ENCODE data around the gene GPS1.

DNA sequence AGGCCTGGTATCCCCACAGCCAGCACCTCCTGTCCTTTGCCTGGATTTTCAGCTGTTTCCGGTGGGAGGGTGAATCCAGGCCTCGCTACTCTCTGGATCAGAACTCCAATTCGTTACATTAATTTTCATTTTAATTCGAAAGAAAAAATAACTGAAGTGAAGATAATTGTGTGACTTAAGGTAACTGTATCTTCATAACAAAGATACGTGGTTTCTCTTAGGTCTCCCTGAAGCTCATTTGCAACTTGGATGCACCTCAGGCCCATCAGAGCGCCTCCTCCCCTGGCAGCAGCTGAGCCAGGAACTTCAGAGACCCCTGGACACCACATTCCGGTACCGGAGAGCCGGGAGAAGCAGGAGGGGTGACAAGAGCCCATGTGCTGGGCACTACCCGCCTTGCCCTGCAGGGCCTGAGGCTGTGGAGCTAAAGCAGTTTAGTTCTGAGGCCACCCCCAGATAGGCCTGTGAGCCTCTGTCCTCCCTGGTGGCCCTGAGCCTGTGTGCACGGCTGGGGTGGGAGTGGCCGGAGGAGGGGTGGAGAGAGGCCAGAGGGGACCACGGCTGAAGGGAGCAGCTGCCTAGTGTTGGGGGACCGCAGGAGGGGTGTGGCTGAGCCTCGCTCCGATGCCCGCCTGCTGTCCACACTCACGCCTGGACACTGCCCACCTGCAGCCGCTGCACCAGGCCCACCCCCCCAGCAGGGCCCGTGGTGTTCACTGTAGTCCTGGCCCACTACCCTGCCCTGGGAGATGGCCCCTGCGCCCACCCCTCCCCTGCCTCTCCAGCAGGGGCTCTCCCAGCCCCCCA lies 25.3 kb downstream of the GPS1 start:
- TF ChIP-seq ZBTB7A (IDR thresholded peaks at IDR 0.05; ENCODE audit: low read depth), result no peak
- no peak for TF ChIP-seq TAF1 (IDR thresholded peaks at IDR 0.05; ENCODE audit: low read depth)
- TF ChIP-seq TEAD4 (IDR thresholded peaks at IDR 0.05), result no peak
- TF ChIP-seq CEBPB (IDR thresholded peaks at IDR 0.05), result no peak
- no peak for TF ChIP-seq EGR1 (IDR thresholded peaks at IDR 0.05)
- TF ChIP-seq MAX (IDR thresholded peaks at IDR 0.05), result no peak
- no peak for TF ChIP-seq YY1 (IDR thresholded peaks at IDR 0.05; ENCODE audit: low read depth)
- no peak for TF ChIP-seq RAD21 (IDR thresholded peaks at IDR 0.05; ENCODE audit: low read depth)
- TF ChIP-seq, protein P1, sequence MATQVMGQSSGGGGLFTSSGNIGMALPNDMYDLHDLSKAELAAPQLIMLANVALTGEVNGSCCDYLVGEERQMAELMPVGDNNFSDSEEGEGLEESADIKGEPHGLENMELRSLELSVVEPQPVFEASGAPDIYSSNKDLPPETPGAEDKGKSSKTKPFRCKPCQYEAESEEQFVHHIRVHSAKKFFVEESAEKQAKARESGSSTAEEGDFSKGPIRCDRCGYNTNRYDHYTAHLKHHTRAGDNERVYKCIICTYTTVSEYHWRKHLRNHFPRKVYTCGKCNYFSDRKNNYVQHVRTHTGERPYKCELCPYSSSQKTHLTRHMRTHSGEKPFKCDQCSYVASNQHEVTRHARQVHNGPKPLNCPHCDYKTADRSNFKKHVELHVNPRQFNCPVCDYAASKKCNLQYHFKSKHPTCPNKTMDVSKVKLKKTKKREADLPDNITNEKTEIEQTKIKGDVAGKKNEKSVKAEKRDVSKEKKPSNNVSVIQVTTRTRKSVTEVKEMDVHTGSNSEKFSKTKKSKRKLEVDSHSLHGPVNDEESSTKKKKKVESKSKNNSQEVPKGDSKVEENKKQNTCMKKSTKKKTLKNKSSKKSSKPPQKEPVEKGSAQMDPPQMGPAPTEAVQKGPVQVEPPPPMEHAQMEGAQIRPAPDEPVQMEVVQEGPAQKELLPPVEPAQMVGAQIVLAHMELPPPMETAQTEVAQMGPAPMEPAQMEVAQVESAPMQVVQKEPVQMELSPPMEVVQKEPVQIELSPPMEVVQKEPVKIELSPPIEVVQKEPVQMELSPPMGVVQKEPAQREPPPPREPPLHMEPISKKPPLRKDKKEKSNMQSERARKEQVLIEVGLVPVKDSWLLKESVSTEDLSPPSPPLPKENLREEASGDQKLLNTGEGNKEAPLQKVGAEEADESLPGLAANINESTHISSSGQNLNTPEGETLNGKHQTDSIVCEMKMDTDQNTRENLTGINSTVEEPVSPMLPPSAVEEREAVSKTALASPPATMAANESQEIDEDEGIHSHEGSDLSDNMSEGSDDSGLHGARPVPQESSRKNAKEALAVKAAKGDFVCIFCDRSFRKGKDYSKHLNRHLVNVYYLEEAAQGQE (IDR thresholded peaks at IDR 0.05; ENCODE audit: low read depth), result no peak
- no peak for TF ChIP-seq TCF12 (IDR thresholded peaks at IDR 0.05; ENCODE audit: low read depth)
- no peak for TF ChIP-seq CREB1 (IDR thresholded peaks at IDR 0.05; ENCODE audit: low read depth)
- TF ChIP-seq, protein P2, sequence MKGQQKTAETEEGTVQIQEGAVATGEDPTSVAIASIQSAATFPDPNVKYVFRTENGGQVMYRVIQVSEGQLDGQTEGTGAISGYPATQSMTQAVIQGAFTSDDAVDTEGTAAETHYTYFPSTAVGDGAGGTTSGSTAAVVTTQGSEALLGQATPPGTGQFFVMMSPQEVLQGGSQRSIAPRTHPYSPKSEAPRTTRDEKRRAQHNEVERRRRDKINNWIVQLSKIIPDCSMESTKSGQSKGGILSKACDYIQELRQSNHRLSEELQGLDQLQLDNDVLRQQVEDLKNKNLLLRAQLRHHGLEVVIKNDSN (IDR thresholded peaks at IDR 0.05), result no peak
- TF ChIP-seq EP300 (IDR thresholded peaks at IDR 0.05; ENCODE audit: borderline replicate concordance), result no peak

Data from Ishikawa (cell line).